ENCODE measurements around the gene ASTE1. TPM values are rescaled to one million over a fixed set of nuclear protein-coding genes. Genes with fewer than 3 reads are reported as not detected.
A peak's percentile ranks its signal among the peaks of the same experiment; 100 is the strongest.

ASTE1 gene
- total and polyA plus RNA-seq, 10 of the 15 experiments (the other 5 are each of a cell fraction or from before 2014, with no cell fraction given), result 5.1 to 12.0 (median 8.2) TPM

- no peak for ATAC-seq
- peak; percentile 13 for FAIRE-seq
- Histone ChIP-seq H3K27ac (ENCODE audit: control insufficient read depth, insufficient read depth) (no peak overlapping the region), H3K27me3 (replicated peaks in 1 of 2; ENCODE audit: control insufficient read depth in 2 of 2, insufficient read depth in 2 of 2, low read length in 1 of 2) (no peaks in the 10 kb centered on the region), H3K79me2 (ENCODE audit: control insufficient read depth, insufficient read depth, low read length) (no peaks in the 10 kb centered on the region), H3K4me1 (ENCODE audit: control insufficient read depth, insufficient read depth, low read length) (no peaks in the 10 kb centered on the region), H3K9me3 (replicated peaks; ENCODE audit: control insufficient read depth, insufficient read depth, low read length) (0 out of 3 replicates have a peak, but pooled peaks cover 2% of the 10 kb centered on the region), H2AFZ (ENCODE audit: control insufficient read depth, low read depth, low read length) (no peak overlapping the region), H4K20me1 (ENCODE audit: control insufficient read depth, insufficient read depth) (no peaks in the 10 kb centered on the region), H3K36me3 (ENCODE audit: control insufficient read depth in 2 of 2, insufficient read depth in 2 of 2, low read length in 1 of 2) (peaks cover 10 to 22% of the 10 kb centered on the region in 2 experiments), H3K9ac (ENCODE audit: control insufficient read depth, insufficient read depth, low read length) (no peak overlapping the region), H3K4me2 (ENCODE audit: control insufficient read depth, insufficient read depth) (no peak overlapping the region), H3K4me3 (no peak overlapping the region)
- TF ChIP-seq, protein P1, sequence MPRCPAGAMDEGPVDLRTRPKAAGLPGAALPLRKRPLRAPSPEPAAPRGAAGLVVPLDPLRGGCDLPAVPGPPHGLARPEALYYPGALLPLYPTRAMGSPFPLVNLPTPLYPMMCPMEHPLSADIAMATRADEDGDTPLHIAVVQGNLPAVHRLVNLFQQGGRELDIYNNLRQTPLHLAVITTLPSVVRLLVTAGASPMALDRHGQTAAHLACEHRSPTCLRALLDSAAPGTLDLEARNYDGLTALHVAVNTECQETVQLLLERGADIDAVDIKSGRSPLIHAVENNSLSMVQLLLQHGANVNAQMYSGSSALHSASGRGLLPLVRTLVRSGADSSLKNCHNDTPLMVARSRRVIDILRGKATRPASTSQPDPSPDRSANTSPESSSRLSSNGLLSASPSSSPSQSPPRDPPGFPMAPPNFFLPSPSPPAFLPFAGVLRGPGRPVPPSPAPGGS (IDR thresholded peaks at IDR 0.05; ENCODE audit: borderline replicate concordance, insufficient read depth, low read depth, low read length, poor library complexity, severe bottlenecking), result no peak
- TF ChIP-seq MEF2A (IDR thresholded peaks at IDR 0.05; ENCODE audit: insufficient read depth, low read depth, low read length) (no peak), KAT2A (conservative IDR thresholded peaks at IDR 0.05; ENCODE audit: control insufficient read depth, low read depth, low read length) (no peak), NFIC (IDR thresholded peaks at IDR 0.05; ENCODE audit: low read depth, low read length) (no peak), MXI1 (IDR thresholded peaks at IDR 0.05; ENCODE audit: low read depth, low read length) (no peak), SMARCA5 (IDR thresholded peaks at IDR 0.05) (no peak), PAX8 (IDR thresholded peaks at IDR 0.05) (no peak), NFYB (IDR thresholded peaks at IDR 0.05; ENCODE audit: insufficient read depth, low read depth, low read length) (no peak), YBX1 (IDR thresholded peaks at IDR 0.05) (no peak), CHD1 (IDR thresholded peaks at IDR 0.05; ENCODE audit: low read depth, low read length) (no peak), TARDBP (IDR thresholded peaks at IDR 0.05; ENCODE audit: borderline replicate concordance) (no peak), BCL11A (IDR thresholded peaks at IDR 0.05; ENCODE audit: low read depth, low read length) (no peak), CEBPZ (IDR thresholded peaks at IDR 0.05; ENCODE audit: low read depth, low read length) (no peak), SREBF1 (IDR thresholded peaks at IDR 0.05; ENCODE audit: low read length) (no peak), HCFC1 (IDR thresholded peaks at IDR 0.05; ENCODE audit: low read length) (no peak)
- TF ChIP-seq, protein P2, sequence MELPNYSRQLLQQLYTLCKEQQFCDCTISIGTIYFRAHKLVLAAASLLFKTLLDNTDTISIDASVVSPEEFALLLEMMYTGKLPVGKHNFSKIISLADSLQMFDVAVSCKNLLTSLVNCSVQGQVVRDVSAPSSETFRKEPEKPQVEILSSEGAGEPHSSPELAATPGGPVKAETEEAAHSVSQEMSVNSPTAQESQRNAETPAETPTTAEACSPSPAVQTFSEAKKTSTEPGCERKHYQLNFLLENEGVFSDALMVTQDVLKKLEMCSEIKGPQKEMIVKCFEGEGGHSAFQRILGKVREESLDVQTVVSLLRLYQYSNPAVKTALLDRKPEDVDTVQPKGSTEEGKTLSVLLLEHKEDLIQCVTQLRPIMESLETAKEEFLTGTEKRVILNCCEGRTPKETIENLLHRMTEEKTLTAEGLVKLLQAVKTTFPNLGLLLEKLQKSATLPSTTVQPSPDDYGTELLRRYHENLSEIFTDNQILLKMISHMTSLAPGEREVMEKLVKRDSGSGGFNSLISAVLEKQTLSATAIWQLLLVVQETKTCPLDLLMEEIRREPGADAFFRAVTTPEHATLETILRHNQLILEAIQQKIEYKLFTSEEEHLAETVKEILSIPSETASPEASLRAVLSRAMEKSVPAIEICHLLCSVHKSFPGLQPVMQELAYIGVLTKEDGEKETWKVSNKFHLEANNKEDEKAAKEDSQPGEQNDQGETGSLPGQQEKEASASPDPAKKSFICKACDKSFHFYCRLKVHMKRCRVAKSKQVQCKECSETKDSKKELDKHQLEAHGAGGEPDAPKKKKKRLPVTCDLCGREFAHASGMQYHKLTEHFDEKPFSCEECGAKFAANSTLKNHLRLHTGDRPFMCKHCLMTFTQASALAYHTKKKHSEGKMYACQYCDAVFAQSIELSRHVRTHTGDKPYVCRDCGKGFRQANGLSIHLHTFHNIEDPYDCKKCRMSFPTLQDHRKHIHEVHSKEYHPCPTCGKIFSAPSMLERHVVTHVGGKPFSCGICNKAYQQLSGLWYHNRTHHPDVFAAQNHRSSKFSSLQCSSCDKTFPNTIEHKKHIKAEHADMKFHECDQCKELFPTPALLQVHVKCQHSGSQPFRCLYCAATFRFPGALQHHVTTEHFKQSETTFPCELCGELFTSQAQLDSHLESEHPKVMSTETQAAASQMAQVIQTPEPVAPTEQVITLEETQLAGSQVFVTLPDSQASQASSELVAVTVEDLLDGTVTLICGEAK (IDR thresholded peaks at IDR 0.05; ENCODE audit: borderline replicate concordance), result no peak
- intact Hi-C loops (cut with micrococcal nuclease; ENCODE audit: unreplicated experiment) (no loop called here), in situ Hi-C loops (cut with MboI) (no loop called here)
- SMC1A ChIA-PET (ENCODE audit: uncharacterized antibody, unreplicated experiment), result interaction anchor here (0.9 kb wide), 1 partner anchor 15 kb away, joined by 4 read pairs; no protein-coding TSS in a partner anchor
- no TSS peak for BruUV-seq (replicated peaks)
- 98% methylated on average over 2 of the region's 2 CpGs for WGBS (ENCODE audit: insufficient coverage, insufficient replicate concordance, low lambda C conversion rate, missing lambda C conversion rate)
- DNase-seq (ENCODE audit: low read depth, low spot score), result no peak
- RAD21 ChIA-PET (ENCODE audit: unreplicated experiment), result no interaction called here
- CTCF ChIA-PET, result interaction anchor here (1.3 to 1.5 kb wide), 2 partner anchors 16 to 31 kb away, joined by 3 to 5 read pairs; no protein-coding TSS in a partner anchor
- POLR2A ChIA-PET, result no interaction called here
These were observed 59.3 kb downstream of the ASTE1 start for GRCh38 chr3:130967281-130967680.

Data from GM12878 (cell line).